Activated T-cell treated with anti-CD3 and anti-CD28 coated beads for 1 hour (primary cell): ENCODE results near the gene ASPSCR1.
A peak's percentile ranks its signal among the peaks of the same experiment; 100 is the strongest.
"Not testable (repeated sequence)": the region's sequence is repeated elsewhere in the genome, so short reads cannot be mapped to it uniquely, and the experiment has no call there.

Source experiments
- DNase-seq: peaks from one replicate; pipeline ENCODE4 v3.0.0-alpha.2; 2020; ENCODE audit warnings: low read depth

The ASPSCR1 gene

DNA sequence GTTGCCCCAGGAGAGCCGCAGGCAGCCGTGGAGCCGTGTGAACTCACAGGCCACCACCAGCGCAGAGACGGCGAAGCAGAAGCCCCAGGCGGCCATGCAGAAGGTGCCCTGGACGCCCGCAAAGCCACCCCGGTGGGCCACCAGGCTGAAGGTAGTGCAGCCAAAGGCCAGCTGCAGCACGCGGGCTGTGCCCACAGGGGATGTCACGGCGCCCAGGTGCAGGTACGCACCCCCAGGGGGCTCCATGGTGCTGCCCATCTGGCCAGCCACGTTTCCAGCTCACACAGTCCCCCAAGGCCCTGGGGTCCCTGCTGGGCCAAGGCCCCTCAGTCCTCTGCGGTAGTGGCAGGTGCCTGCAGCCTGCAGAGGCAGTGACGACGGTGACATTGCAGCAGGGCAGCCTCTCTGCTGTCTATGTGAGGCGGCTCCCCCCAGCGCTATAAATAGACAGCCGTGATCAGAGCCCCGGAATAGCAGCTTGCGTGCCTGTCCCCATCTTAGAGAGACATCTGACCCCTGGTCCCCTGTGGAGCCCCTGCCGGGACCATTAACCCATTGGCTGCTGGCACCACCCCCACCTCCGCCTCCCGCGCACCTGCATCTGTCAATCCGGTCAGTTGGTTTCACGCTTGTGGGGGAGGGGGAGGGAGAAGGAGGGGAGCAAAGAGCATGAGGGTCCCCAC is 35.8 kb upstream of the ASPSCR1 start:
- no peak for DNase-seq

GRCh38 chr17:81942167-81942553 is 35.3 kb upstream of the ASPSCR1 start:
- DNase-seq, result no peak

- no peak for DNase-seq
These were observed 32.6 kb upstream of the ASPSCR1 start for GRCh38 chr17:81944858-81945257.

DNA sequence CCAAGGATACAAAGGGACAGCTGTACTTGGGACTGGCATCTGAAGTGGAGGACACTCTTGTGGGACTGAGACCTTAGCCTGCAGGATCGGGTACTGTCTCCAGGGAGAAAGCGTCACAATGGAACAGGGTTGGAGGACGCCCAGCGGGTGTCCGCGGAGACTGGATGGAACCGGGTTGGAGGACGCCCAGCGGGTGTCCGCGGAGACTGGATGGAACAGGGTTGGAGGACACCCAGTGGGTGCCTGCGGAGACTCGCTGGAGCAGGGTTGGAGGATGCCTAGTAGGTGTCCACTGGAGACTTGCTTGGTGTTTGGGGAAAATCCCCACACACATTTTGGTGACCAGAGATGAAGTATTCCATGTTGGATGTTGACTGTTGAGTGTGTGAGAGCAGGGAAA is 30.2 kb upstream of the ASPSCR1 start, which contains the start of gene MYADML2:
Gene MYADML2 (minus strand): TSS at position 45 of the 400 bp plus-strand sequence. CDS start 5,492 bp downstream, outside the sequence.
- DNase-seq, result no peak

DNA sequence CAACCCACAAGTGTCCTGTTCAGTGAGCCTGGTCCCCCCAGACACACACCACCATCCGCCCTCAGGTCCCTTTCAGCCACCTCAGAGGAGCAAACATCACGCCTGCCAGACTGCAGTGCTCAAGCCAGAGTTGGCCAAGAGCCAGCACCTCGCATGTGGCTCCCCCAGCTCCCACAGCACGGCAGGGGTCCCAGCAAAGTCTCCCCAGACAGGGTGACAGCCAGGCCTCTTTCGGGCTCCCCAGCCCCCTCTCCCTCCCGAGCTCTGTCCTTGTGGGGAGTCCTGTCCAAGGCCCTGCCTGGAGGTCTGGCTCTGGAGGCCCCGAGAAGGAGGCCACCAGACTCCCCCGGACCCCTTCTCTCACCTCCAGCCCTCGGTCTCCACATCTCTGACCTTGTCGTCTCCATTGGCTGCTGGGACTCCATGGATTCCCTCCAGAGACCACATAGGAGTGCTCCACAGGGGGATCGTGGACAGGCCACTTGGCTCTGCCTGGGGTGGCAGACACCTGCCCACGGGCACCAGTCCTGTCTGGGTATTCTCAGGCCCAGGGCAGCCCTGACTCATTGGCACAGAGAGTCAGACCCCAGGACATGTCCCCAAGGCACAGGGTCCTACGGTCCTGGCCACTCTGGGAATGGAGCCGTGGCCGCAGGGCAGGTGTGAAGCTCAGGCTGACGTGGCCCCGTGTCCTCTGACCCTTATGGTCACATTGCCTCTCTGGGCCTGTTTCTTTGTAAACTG is 28.6 kb upstream of the ASPSCR1 start:
- DNase-seq, result no peak

- DNase-seq, result no peak
These were observed 26.9 kb upstream of the ASPSCR1 start for GRCh38 chr17:81950501-81950900.

DNA sequence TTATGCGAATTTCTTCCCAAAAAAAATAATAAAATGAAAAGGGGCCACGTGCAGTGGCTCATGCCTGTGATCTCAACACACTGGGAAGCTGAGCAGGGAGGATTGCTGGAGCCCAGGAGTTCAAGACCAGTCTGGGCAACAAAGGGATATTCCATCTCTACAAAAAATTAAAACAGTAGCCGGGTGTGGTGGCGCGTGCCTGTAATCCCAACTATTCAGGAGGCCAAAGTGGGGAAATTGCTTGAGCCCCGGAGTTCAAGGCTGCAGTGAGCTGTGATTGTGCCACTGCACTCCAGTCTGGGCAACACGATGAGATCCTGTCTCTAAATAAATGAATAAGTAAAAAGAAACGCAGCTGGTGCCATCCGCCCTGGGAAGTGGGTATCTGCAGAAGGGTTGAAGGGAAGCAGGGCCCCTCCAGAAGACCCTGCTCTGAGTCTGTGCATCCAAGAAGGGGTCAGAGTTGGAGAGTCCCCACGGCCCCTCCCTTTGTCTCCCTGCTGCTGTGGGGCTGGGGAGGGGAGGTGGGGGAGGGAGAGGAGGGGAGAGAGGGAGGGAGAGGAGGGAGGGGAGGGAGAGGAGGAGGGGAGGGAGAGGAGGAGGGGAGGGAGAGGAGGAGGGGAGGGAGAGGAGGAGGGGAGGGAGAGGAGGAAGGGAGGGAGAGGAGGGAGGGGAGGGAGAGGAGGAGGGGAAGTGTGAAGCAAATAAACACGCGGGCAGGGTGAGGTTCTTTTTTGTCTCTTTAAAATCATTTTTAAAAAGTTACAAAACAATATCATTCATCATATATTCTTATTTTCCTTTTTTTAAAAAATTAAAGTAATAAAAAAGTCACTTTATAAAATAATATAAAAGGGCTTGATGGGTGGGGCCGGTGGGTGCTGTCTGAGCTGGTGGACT is 25.4 kb upstream of the ASPSCR1 start:
- no peak for DNase-seq

DNA sequence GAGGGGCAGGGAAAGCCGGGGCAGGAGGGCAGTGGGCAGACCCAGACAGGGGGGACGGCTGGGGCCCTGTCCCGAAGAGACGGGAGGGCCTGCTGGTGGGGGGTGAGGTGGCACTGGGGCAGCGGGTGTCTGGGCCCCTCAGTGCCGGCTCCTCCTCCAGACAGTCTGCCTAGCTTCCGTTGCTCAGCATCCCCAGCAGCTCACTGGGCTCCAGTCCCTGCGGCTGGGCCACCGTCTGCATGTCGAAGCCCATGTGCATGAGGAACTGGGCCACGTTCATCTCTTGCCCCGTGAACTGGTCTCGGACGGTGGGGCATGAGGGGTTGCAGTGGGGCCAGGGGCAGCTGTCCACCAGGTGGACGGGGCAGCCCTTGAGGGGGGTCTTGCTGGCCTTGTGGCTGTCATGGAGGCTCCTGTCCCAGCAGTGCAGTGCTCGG is 24.6 kb upstream of the ASPSCR1 start:
- DNase-seq, result no peak

DNA sequence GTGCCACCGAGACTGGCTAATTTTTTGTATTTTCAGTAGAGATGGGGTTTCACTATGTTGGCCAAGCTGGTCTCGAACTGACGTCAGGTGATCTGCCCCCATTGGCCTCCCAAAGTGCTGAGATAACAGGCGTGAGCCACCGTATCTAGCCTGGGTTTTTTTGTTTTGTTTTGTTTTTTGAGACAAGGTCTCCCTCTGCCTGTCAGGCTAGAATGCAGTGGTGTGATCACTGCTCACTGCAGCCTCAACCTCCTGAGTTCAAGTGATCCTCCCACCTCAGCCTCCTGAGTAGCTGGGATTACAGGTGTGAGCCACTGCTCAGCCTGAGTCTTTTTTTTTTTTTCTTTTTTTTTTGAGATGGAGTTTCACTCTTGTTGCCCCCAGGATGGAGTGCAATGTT is 24.0 kb upstream of the ASPSCR1 start:
- not testable (repeated sequence) for DNase-seq

DNA sequence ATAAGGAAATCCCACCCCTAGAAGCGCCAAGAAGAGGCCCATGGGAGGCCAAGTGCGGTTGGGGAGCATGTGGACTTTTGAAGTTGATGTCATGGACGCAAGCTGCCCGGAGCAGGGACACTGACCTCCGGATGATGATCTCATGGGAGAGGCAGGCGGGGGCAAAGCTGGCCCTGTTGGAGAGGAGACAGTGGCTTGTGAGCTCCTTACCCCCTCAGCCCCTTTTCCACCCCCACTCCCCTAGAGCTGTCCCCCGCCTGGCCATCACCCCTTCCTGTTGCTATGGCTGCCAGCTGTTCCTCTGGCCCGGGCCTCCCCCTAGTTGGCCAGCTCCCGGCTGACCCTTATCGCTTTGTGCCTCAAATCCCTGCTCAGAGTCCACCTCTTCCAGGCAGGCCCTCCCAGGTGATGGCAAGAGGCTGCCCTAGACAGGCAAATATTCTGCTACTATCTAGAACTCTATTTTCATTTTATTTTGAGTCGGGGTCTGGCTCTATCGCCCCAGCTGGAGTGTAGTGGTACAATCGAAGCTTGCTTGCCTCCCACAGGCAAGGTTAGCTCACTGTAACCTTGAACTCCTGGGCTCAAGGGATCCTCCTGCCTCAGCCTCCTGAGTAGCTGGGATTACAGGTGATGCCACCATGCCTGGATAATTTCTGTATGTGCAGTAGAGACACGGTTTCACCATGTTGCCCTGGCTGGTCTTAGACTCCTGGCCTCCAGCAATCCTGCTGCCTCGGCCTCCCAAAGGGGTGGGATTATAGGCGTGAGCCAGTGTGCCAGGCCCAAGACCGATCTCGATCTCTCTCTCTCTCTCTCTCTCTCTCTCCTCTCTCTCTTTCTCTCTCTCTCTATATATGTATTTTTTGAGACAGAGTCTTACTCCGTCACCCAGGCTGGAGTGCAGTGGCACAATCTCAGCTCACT is 23.0 kb upstream of the ASPSCR1 start:
- DNase-seq, result no peak

- no peak for DNase-seq
These were observed 22.3 kb upstream of the ASPSCR1 start for GRCh38 chr17:81955058-81955681.

- no peak for DNase-seq
These were observed 21.5 kb upstream of the ASPSCR1 start for GRCh38 chr17:81955756-81956544.

DNA sequence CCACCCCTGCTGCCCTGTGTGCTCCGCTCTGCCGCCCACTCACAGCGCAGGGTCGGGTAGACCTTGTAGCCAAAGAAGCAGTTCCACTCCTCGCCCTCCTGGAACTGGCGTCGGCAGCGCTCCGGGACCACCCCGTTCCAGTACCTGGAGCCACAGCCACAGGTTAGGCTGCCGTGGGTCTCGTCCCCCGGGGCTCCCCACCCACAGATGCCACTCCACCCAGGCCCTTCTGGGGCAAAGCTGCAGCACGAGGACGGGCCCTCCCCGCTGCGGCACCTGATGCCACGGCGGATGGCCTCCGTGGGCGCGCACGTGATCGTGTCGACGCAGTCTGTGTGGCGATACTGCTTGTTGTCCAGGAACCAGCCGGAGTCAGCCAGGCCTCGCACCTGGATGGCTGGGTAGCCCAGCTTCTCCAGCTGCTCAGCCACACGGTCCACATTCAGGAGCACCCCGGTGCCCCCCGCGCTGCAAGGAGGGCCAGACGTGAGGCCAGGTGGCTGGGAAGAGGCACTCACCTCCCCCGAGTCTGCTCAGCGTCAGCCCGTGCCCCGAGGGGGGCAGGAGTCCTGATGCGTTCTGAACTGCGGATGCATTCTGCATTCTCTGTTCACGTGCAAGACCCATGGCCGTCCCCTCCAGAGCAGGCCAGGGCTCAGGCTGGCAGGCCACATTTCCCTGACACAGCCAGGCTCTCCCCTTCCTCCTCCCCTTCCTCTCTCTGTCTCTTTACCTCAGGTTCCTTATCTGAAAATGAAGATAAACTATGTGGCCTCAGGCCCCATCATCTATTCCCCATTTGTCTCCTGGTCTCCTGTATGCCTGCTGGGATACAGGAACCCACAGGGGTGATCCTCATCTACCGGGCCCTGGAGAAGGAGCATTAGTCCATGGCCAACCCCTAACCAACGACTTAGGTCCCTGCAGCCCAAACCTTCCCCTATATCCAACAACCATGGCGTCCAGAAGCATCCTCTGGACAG is 20.5 kb upstream of the ASPSCR1 start:
- no peak for DNase-seq

DNA sequence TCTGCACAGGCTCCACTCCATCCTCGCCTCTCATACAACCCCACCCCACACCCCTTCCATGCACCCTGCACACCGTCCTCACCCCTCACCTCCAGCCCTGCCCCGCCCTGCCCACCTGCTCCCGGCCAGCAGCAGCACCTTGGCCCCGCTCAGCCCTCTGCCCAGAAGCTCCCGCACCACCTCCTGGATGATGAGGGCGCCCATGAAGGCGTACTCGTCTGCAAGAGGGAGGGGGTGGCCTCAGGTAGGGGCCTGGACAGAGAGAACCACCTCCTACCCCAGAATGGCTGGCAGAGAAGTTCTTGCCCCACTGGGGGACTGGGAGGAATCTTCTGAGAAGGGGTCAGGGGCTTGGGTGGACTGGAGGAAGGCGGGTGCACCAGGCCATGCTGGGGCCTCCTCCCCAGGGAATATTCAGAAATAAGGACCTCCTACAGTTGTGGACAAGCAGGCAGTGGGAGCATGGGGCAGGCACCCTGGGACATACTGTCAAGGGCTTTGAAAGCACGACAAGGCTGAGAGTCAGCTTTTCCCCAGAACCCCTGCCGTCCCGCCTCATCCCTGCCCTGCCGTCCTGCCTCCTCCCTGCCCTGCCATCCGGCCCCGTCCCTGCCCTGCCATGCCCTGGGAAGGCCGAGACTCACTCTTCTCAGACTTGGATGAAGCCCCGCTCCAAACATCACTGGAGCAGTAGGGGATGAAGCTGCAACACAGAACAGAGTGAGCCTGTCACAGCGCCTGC is 19.6 kb upstream of the ASPSCR1 start:
- no peak for DNase-seq

DNA sequence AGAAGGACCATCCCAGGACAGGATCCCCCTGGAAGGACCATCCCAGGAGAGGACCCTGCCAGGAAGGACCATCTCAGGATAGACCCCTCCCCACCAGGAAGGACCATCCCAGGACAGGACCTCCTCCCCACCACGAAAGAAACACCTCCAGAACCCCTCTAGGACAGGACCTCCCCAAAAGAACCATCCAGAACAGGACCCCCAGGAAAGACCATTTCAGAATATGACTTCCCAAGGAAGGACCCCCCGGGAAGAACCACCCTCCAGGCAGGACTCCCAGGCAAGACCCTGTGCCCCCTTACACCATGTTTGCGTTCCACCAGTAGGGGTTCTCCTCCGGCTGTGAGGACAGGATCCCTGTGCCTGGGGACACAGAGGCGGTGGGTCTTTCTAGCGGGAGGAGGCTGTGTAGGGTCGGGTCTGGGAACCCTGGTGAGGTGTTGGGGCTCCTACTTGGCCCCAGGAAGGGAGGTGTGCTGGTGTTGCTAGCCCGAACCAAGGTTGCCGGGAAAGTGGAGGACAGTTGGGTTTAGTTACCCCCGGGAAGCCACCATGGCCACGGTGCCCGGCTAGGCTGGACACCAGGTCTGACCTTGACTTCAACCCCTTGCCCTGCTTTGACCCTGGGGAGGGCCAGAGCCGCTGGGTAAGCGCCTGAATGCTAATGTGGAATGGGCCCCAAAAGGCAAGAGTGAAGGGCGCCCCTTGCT is 18.6 kb upstream of the ASPSCR1 start:
- DNase-seq, result no peak

- DNase-seq, result peak; percentile 82
These were observed 17.9 kb upstream of the ASPSCR1 start for GRCh38 chr17:81959362-81960129.
